Measurements from ENCODE around the gene BANP. TPM values are rescaled to one million over a fixed set of nuclear protein-coding genes. Genes with fewer than 3 reads are reported as not detected.

BANP gene
- total RNA-seq, 1 experiment from 2014 or later = 22.6 TPM

- no TSS peak for BruUV-seq (replicated peaks)
- intact Hi-C loops (cut with micrococcal nuclease; ENCODE audit: unreplicated experiment) = no loop called here
Measured at GRCh38 chr16:88066234-88066633, 115.0 kb downstream of the BANP start.

GRCh38 chr16:88066680-88067529, 115.7 kb downstream of the BANP start:
- BruUV-seq (replicated peaks) = no TSS peak
- H3K4me3 ChIP-seq (ENCODE audit: low read depth in 2 of 2, low read length in 2 of 2) = no peak overlapping the region
- intact Hi-C loops (cut with micrococcal nuclease; ENCODE audit: unreplicated experiment) (no loop called here), in situ Hi-C loops (cut with HindIII; ENCODE audit: low pct_unique_long_range_greater_than_20kb, low sequenced_read_pairs) (no loop called here)
- H3K27me3 ChIP-seq (ENCODE audit: control insufficient read depth, insufficient read depth, low read length) = no peaks in the 10 kb centered on the region
- CTCF ChIA-PET = no interaction called here
- no peak for TF ChIP-seq TCF7L2 (IDR thresholded peaks at IDR 0.05; ENCODE audit: low read depth, low read length)
- TF ChIP-seq REST (IDR thresholded peaks at IDR 0.05; ENCODE audit: insufficient read depth in 1 of 2, low read depth in 2 of 2, low read length in 1 of 2) = no peak
- TF ChIP-seq POLR2AphosphoS5 (IDR thresholded peaks at IDR 0.05; ENCODE audit: low read depth, low read length) = no peak
- TF ChIP-seq SIN3A (IDR thresholded peaks at IDR 0.05; ENCODE audit: borderline replicate concordance, insufficient read depth, low read depth, low read length) = no peak
- no peak for TF ChIP-seq CTCF (IDR thresholded peaks at IDR 0.05)
- DNase-seq (ENCODE audit: low read depth, low spot score) = no peak
- no peaks in the 10 kb centered on the region for H3K4me1 ChIP-seq (ENCODE audit: control insufficient read depth, insufficient read depth, low read length)
- H3K36me3 ChIP-seq (ENCODE audit: control insufficient read depth, insufficient read depth, low read length) = no peaks in the 10 kb centered on the region
- no peak overlapping the region for H3K27ac ChIP-seq (ENCODE audit: low read length)
- no peaks in the 10 kb centered on the region for H3K9me3 ChIP-seq (ENCODE audit: control insufficient read depth, insufficient read depth, low read depth, low read length)
- no peak for ATAC-seq
- POLR2A ChIA-PET = no interaction called here

More at GRCh38 chr16:88066234-88066633, 115.0 kb downstream of the BANP start:
- no peak for ATAC-seq
- H3K9me3 ChIP-seq (ENCODE audit: control insufficient read depth, insufficient read depth, low read depth, low read length) = no peaks in the 10 kb centered on the region
- DNase-seq (ENCODE audit: low read depth, low spot score) = no peak
- no peaks in the 10 kb centered on the region for H3K4me1 ChIP-seq (ENCODE audit: control insufficient read depth, insufficient read depth, low read length)
- POLR2A ChIA-PET = no interaction called here
- CTCF ChIA-PET = no interaction called here
- H3K27ac ChIP-seq (ENCODE audit: low read length) = no peak overlapping the region
- no peak overlapping the region for H3K4me3 ChIP-seq (ENCODE audit: low read depth in 2 of 2, low read length in 2 of 2)
- H3K27me3 ChIP-seq (ENCODE audit: control insufficient read depth, insufficient read depth, low read length) = no peaks in the 10 kb centered on the region
- no peaks in the 10 kb centered on the region for H3K36me3 ChIP-seq (ENCODE audit: control insufficient read depth, insufficient read depth, low read length)
- TF ChIP-seq POLR2AphosphoS5 (IDR thresholded peaks at IDR 0.05; ENCODE audit: low read depth, low read length) = no peak
- TF ChIP-seq TCF7L2 (IDR thresholded peaks at IDR 0.05; ENCODE audit: low read depth, low read length) = no peak
- no peak for TF ChIP-seq SIN3A (IDR thresholded peaks at IDR 0.05; ENCODE audit: borderline replicate concordance, insufficient read depth, low read depth, low read length)
- TF ChIP-seq CTCF (IDR thresholded peaks at IDR 0.05) = no peak
- no peak for TF ChIP-seq REST (IDR thresholded peaks at IDR 0.05; ENCODE audit: insufficient read depth in 1 of 2, low read depth in 2 of 2, low read length in 1 of 2)
- in situ Hi-C loops (cut with HindIII; ENCODE audit: low pct_unique_long_range_greater_than_20kb, low sequenced_read_pairs) = no loop called here
